ENCODE data around the gene TULP1.

The TULP1 gene

DNA sequence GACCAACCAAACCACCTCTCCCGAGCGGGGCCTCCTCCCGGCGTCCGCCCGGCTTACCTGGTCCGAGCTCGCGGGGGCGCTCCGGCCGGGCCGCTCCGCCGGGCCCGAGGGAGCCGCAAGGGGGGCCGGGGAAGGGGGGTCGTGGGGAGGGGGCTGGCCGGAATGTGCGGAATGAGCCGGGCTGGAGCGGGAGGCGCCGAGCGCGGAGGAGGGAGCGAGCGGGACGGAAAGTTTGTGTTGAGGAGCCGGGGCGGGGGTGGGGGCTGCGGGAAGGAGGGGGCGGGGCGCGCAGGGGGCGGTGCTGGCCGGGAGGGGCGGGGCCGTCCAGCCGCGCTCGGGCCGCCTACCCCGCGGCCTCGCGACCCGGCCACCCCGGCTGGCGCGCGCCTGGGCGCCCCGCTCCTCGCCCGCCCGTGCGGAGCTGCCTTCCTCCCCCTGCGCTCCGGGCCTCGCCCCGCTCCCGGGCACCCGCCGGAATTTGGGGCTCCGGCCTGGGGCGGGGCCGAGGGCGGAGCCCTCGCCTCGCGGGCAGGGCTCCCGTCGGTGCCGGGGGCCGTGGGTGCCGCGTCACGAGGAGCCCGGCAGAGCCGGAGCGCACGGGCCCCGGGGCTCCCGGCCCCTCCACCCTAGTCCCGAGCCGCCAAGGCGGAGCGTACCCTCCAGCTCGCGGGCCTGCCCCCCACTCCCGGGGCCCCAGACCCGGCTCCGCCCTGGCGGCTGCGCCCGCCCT, 15.7 kb downstream of the TULP1 start, which contains the start of gene TEAD3:
Gene TEAD3, minus strand, starts transcription at position 239 of the 730 bp plus-strand sequence.
- DNase-seq (ENCODE audit: low read depth): peak; percentile 36

DNA sequence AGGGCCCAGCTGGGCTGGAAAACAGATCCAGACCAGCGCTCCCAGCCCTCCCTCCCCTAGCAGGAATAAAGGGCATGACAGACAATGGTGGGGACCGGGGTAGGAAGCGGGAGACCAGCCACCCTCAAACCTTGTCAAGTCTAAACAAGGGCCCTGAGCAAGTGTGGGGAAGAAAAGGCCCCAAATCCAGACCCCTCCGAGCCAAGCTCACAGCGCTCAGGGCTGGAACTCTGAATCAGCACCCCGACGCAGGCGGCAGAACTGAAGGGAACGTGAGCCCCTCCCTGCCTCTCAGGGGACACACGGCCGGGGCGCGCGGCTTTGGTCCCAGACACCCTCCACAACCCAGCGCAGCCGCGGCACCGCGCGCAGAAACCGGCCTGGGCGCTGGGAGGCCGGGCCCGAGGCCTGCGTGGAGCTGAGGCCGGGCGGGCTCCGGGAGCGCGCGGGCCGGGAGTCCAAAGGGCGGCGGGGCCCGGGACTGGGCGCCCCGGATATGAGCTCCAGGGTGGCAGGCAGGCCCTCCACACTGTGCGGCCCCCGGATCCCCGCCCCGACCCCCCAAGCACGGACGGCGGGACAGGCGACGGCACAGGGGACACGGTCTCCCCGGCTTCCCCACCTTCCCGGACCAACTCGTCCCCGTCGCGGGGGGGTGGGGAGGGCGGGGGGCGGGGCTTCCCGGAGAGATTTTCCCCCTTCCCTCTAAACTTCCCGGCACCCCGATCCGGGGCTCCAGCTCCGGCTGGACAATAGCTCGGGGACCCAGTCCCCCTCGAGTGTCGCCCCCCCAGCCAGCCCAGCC, 16.5 kb downstream of the TULP1 start:
- no peak for DNase-seq (ENCODE audit: low read depth)

DNA sequence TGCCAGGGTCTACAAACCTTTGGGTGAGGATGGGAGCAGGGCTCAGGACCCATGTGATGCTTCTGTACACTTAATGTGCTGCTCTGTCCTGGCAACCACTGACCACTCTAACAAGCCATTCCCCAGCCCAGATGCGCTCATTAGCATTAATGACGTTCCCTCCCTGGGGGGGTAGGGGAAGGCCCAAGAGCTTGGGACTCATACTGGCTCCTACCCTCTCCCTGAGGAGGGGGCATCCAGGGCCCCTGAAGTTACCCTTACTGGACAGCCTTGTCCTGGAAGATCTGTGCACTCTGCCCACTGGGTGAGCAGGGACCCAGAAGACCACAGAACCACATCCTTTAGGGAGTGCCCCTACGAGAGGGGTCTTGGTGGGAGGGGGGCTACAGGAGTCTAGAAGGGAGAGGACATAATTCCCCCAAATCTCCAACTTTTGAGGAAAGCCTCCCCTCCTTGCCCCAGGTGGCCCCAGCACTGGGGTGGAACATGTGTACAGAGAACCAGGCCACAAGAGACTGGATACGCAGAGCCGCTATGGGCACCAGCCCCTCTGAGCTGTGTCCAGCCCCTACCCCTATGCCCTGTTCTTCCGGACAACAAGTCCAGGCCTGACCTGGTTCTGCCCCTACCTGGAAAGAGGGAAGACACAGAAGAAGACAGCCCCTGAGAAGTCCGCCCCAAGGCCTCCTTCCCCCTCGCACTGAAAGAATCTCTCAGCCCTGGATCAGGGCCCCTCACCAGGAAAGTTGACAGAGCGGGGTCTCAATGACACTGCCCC, 17.2 kb downstream of the TULP1 start:
- no peak for DNase-seq (ENCODE audit: low read depth)

DNA sequence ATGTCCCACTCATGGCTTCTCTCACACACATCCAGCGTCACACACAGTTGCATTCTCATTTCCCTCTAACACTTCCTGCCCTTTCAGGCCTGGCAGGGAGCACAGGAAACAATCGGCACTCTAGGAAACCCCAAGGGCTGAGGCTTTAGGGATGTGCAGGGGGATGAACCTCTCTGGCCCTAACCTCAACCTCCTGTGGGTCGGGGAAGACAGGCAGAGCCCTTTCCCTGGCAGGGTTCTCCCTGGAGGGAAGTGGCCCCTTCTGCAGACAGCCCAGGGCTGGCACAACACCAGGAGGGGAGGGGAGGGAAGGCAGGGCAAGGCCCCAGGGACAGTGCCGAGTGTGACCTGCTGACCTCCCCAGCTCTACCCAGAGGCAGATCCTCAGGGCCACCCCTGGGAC, 18.5 kb downstream of the TULP1 start:
- no peak for DNase-seq (ENCODE audit: low read depth)

DNA sequence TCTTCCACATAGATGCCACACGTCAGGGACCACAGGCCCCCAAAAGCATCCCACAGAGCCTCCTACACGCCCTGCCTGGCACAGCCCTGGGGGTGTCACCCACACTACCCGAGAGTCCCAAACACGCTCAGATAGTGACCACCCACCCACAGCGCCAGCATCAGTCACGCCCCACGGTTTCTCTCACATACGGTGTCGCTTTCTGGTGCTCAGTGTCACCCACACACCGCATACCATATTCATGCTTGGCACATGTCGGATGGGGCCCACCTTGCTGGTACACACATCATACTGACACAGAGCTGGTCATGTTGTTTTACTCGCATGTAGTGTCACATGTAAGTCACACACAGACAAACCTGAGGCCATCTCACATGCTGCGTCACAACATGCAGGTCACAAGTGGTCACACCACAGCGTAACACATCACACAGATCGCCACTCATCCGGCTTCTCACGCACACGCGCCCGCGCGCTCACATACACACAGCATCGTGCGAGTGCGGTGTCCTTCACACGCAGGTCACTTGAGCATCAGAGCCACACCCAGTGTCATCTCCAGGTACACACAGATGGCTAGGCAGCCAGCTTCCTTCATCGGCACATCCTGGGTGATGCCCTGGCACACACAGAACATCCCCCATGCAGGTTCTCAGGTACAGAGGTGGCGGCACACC, 19.3 kb downstream of the TULP1 start:
- DNase-seq (ENCODE audit: low read depth): no peak

DNA sequence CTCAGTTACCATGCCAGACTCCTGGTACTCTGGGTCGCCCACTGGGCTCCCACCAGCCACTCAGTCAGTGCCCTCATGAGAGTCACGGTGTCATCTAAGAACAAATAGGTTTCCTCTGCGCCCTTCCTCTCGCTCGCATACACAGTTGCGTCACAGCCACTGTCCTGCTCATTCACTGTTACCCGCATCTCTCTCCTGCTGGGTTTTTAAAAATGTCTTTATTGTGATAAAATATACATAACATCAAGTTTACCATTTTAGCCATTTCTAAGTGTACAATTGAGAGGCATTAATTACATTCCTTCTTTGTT, 19.8 kb downstream of the TULP1 start:
- no peak for DNase-seq (ENCODE audit: low read depth)

DNA sequence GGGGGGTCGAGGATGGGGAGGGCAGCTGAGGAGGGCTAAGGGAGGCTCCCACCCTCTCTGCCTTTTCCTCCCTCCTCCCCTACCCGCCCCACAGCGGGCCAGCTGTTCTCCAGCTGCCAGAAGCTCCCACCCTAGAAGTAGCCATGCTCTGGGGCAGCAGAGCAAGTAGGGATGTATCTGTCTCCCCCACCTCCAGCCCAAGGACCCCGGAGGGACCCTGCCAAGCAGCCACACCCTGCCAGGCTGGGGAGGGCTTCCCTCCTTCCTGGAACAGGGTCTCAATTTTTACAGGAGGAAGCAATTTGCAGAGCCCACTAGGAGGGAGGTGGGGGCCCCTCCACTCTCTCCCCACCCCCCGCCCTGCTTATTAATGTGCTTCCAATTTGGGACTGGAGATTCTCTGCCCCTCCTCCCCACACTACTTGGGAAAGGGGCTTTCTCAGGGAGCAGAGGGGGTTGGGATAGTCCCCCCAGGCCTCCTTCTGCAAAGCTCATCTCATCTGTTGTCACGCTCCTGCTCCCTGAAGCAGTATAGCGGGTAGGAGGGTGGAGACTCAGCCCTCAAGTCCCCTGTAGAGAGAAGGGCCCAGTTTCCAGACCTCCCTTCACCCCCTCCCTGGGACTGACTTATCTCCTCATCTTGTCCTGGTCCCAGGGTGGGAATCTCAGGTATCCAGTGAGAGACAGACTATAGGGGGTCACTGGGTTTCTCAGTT, 20.3 kb downstream of the TULP1 start:
- no peak for DNase-seq (ENCODE audit: low read depth)

DNA sequence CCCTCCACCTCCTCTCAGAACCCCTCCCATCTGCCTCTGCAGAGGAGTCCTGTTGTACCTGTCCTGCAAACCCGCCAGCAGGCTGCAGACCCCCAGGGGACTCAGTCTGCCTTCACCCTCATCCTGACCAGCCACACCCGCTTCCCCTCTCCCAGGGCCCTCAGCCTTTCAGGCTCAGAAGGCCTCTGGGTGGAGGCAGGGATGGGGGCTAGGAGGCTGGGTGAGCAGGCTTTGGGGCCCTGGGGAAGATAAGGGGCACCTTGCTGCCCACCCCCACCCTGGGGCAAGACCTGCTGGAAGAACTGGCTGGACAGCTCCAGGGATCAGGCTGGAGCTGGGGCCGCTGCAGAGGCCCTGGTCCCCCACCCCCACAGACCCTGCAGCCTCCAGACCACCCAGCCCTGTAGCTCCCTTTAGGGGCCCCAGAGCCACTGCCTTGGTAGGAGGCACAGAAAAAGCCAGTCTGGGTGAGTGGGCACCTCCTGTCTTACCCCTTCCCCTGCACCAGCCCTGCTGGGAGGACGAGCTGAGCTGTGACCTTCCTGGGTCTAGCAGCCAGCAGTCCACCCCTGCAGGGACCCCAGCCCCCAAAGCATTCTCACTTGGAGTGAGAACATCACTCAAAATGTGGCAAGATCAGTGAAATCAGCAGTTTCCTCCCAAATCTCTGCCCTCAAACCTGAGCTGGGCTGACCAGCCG, 21.0 kb downstream of the TULP1 start:
- DNase-seq (ENCODE audit: low read depth): no peak

DNA sequence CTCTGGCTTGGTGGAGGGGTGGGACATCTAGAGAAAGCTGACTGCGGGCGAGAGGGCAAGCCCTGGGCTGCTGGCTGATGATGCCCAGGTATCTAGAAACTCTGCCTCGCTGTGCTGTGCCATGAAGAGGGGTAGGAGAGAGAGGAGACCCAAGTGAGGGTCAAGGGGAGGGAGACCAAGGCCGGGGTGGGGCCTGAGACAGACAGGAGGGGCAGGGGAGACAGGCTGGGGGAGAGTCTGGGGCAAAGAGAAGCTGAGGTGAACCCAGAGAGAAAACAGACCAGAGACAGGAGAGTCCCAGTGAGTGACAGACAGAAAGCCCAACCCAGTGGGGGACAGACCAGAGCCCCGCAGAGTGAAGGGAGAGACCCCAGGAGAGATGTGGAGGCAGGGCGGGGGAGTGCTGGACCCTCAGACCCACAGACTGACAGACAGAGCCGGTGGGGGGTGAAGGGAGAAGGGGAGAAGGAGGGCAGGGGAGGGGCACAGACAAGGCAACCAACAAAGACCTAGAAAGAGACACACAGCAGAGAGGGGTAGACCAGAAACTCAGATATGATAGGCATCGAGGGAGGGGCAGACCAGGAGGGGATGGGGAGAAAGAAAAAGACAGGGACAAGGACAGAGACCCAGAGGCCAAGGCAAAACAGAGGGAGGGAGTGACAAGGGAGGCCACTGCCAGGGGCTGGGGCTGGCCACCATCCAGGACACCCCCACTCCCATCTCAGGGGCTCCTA, 21.7 kb downstream of the TULP1 start:
- DNase-seq (ENCODE audit: low read depth): no peak

DNA sequence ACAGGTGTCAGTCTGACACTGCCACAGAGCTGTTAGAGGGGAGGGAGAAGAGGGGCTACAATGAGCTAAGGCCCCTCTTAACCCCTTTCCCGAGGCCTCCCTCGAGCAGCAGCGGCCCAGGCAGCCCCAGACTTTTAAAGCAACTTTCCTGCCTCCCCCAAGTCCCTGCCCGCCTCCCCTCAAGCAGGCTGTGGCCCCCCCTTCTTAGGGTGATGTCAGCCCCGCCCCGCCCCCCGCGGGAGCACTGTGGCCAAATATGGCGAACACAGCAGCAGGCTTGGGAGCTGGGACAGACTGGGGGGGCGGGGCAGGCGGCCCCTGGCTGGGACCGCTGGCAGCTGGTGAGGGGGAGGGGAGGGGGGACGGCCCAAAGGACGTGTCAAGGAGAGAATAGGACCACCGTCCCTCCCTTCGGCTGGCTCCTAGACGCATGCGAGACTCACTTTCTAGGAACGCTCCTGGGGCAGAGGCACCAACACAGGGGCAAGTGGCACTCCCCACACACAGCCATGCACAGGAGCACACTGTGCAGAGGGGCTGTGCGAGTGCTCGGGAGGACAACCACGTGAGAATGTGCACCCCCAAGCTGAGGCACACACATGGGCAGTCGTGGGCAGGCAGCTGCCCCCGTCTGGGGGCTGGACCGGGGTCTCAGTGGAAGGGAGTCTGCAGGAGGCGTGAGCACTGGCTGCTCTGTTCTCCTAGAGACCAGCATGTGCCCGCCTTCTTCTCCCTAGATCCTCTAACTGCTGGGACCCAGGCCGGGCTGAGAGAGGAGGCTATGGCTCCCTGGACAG, 22.5 kb downstream of the TULP1 start:
- DNase-seq (ENCODE audit: low read depth): no peak

DNA sequence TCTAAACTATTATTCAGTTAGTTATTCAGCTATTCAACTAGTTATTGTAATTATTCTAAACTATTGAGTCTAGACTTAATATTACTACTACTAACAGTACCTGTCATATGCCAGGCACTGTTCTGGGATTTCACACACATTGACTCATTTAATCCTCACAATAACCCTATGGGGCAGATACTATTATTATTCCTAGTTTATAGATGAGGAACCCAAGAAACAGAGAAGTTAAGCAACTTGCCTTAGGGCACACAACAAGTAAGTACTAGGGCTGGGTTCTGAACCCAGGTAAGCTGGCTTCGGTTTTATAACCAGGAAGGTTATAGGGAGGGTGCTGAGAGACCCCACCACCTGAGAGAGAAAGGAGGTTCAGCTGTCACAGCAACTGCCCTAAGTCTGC, 23.6 kb downstream of the TULP1 start:
- no peak for DNase-seq (ENCODE audit: low read depth)

DNA sequence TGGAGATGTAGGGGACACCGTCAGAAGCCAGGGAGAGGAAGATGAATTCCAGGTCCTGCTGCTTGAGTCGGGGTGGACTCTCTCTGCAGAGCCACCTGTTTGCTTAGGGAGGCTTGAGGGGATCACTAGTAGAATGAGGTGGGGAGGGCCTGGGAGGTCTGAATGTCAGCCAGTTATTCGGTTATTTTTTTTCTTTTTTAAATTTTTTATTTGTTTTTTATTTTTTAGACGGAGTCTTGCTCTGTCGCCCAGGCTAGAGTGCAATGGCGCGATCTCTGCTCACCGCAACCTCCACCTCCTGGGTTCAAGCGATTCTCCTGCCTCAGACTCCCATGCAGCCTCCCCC, 24.2 kb downstream of the TULP1 start:
- no peak for DNase-seq (ENCODE audit: low read depth)

DNA sequence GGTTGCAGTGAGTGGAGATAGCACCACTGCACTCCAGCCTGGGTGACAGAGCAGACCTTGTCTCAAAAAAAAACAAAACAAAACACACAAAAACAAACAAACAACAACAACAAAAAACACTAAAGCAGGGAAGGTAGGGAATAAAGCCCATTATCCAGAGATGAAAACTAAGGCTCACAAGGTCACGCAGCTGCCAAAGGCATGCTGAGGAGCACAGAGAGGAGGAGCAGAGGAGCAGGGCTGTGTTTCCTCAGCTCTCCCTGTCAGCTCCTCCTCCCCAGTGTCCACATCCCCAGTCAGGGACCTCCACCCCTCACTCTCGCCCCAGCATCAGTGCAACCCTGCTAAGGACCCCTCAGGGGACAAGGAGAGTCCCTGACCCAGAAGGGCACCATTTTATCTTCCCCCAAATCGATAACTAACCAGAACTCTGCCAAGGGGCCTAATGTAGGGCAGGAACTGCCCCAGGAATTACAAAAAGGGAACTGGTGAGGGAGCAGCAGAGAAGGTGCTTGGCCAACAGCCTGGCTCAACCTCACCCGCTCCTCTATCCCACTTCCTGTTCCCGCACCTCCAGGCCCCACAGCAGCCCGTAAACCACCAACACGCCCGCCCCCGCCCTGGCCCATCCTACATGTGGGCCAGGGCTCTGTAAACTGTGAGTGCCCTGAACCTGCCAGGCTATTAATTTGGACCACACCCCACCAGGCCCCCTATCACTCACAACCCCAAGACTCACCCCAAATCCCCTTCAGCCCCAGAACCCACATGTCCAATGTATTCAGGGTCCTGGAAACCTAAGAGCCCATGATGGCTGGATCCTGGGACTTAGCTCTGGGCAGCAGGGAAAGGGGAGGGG, 24.8 kb downstream of the TULP1 start:
- no peak for DNase-seq (ENCODE audit: low read depth)

DNA sequence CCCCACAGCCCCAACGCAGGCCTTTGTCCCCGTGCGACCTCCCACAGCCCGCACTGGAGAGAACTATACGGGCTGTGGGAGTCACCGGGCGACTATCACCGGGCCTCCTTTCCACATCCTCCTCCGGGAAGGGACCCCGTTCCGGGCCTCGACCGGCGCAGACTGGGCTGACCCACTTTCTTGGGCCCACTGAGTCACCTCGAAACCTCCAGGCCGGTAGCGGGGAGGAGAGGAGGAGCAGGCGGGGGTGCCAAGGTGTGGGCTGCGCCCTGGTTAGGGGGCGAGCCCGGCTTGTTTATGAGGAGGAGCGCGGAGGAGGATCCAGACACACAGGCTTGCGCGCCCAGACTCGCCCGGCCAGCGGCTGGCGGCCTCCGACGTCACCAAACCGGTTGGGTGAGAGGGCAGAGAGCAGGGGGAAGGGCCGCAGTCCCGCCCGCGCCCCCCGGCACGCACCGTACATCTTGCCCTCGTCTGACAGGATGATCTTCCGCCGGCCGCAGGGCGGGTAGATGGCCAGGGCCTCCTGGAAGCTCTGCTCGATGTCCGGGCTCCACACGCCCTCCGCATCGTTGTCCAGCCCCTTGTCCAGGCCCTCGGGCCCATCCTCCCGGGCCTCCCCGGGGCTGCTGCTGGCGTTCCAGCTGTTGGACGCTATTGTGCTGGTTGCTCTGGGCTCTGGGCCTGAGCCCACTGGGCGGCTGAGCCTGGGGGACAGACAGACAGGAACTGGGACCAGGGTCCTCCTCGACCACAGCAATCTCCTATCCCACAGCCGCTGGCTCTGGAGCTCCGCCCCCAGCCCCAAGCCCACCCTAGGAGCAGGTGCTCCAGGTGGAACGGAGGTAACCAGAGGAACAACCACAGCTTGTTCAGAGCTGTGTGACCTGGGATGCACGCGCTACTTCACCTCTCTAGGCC, 26.4 kb downstream of the TULP1 start:
- no peak for DNase-seq (ENCODE audit: low read depth)

DNA sequence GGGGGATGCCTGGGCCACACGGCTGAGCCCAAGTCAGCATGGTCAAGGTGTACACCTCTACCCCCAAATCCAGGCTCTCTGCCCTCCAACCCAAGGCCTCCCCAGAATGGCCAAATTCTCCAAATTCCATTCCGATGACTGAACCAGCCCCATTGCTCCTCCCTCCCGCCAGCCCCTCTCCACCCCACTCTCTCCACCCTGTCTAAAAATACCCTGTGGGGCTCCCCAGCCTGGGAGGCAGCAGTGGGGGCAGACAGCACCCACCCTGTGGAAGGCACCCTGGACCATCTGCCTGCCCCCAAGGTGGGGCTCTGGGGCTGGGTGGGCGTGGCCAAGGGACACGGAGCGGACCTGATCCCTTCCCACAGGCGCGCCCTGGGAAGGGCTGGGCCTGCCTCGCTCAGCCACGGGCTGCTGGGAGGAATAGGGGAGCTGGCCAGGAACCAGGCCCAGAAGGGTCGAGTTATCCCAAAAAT, 27.3 kb downstream of the TULP1 start:
- DNase-seq (ENCODE audit: low read depth): no peak

DNA sequence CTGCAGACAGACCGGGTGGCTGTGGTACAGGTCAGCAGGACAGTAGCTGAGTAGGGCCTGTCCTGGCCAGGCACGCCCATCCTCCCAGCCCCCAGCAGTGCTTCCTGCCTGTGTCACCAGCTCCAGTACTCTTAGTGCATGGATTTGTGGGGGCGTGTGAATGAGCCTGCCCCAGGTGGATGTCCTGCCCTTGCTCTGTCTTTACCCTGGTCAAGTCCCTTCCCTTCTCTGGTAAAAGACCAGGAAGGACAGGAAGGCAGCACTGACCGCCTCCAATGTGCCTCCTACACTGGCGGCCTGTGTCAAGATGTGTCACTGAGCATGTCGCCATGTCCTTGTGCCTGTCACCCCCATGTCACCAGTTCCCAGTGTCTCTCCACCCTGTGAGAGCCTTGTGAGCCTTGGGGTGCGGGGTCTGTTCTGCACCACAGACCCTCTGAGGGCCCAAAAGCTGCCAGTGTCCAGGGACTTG, 27.7 kb downstream of the TULP1 start:
- DNase-seq (ENCODE audit: low read depth): no peak

All from T-helper 22 cell (primary cell).